Measurements from ENCODE around the gene TLDC2. TPM values are rescaled to one million over a fixed set of nuclear protein-coding genes. Genes with fewer than 3 reads are reported as not detected.

TLDC2 gene
- total and polyA plus RNA-seq, 2 of the 8 experiments (the other 6 are each of a cell fraction or from before 2014, with no cell fraction given), result 0.29 to 0.34 TPM

Other genes with a start within 250 kb of the TLDC2 start
- gene SLA2, start 229.9 kb upstream of the TLDC2 start, total RNA-seq (2021; fragmentation: NEBNext Ultra II Directional; extraction: Animal tissue kit (Norgen Biotek cat#: 25700)), result 0.19 TPM in 1 of 2 replicates, not detected in the other
- 0.17 and 0.18 TPM in 2 replicates for gene SLA2, start 229.9 kb upstream of the TLDC2 start, polyA plus RNA-seq (2011; rRNA removed)
- gene NDRG3, start 130.0 kb upstream of the TLDC2 start, total RNA-seq (2021; fragmentation: NEBNext Ultra II Directional; extraction: Animal tissue kit (Norgen Biotek cat#: 25700)), result 32.3 and 32.5 TPM in 2 replicates
- 19.8 and 25.7 TPM in 2 replicates for gene NDRG3, start 130.0 kb upstream of the TLDC2 start, polyA plus RNA-seq (2011; rRNA removed)
- gene DSN1, start 102.4 kb upstream of the TLDC2 start, total RNA-seq (2021; fragmentation: NEBNext Ultra II Directional; extraction: Animal tissue kit (Norgen Biotek cat#: 25700)), result 24.8 and 26.2 TPM in 2 replicates
- 8.5 and 12.0 TPM in 2 replicates for gene DSN1, start 102.4 kb upstream of the TLDC2 start, polyA plus RNA-seq (2011; rRNA removed)
- 37.1 and 39.5 TPM in 2 replicates for gene SAMHD1, start 75.6 kb downstream of the TLDC2 start, total RNA-seq (2021; fragmentation: NEBNext Ultra II Directional; extraction: Animal tissue kit (Norgen Biotek cat#: 25700))
- gene SAMHD1, start 75.6 kb downstream of the TLDC2 start, polyA plus RNA-seq (2011; rRNA removed), result 16.3 and 22.0 TPM in 2 replicates
- 12.3 and 13.3 TPM in 2 replicates for gene RBL1, start 219.9 kb downstream of the TLDC2 start, total RNA-seq (2021; fragmentation: NEBNext Ultra II Directional; extraction: Animal tissue kit (Norgen Biotek cat#: 25700))
- 2.7 and 3.2 TPM in 2 replicates for gene RBL1, start 219.9 kb downstream of the TLDC2 start, polyA plus RNA-seq (2011; rRNA removed)

Measured in H1 (cell line).